ENCODE data around the gene PRKG1.
A peak's percentile ranks its signal among the peaks of the same experiment; 100 is the strongest.

The PRKG1 gene

DNA sequence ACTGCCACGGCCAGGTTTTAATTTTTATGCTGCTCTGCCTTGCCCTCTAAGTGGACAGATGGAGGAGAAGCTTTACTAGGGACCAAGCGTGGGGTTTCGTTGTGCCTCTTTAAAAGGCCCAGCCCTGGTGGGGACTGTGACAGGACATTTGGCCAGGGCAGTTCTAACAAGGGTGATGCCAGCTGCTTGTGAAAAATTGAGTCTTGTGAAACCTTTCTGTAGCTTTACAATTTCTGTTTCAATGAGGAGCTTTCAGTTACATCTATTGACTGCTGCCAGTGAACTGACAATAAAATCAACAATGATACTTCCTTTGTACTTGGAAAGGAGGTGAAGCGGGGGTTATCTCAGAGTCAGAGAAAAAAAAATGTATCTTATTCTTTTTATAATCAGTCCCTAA lies 858.2 kb downstream of the PRKG1 start:
- DNase-seq (ENCODE audit: low read depth) = no peak

DNA sequence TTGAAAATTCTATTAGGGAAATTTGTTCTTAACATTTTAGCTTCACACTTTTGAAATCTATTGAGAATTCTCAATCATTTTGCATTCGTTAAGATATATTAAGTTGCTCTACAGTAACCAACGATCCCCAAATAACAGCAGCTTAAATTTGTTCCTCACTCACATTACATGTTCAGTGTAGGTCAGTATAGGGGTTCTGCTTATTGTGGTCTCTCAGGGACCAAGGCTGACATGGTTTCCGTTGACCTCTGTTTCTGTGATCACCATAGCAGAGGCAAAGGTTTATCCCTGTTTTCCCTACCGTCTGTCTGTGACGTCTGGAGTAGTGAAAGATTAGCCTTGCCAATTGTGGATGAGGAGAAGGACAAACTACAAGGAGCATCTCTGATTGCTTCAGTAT lies 860.1 kb downstream of the PRKG1 start:
- no peak for DNase-seq (ENCODE audit: low read depth)

DNA sequence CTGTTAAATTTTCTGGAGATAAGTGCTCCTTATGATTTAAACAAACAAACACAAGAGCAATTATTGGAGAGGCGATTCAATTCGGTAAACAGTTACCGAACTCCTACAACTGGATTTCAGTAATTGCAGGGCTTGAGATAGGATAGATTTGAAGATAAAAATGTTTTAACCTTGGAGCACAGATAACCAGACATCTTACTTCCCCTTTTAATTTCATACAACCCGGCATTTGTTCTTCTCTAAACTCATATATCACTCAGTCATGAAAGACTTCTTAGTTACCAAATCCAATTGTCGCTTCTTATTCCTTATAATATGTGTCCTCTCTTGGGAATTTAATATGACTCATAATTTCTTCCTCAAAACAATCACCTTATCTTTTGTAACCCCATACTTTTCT lies 861.1 kb downstream of the PRKG1 start:
- DNase-seq (ENCODE audit: low read depth) = no peak

DNA sequence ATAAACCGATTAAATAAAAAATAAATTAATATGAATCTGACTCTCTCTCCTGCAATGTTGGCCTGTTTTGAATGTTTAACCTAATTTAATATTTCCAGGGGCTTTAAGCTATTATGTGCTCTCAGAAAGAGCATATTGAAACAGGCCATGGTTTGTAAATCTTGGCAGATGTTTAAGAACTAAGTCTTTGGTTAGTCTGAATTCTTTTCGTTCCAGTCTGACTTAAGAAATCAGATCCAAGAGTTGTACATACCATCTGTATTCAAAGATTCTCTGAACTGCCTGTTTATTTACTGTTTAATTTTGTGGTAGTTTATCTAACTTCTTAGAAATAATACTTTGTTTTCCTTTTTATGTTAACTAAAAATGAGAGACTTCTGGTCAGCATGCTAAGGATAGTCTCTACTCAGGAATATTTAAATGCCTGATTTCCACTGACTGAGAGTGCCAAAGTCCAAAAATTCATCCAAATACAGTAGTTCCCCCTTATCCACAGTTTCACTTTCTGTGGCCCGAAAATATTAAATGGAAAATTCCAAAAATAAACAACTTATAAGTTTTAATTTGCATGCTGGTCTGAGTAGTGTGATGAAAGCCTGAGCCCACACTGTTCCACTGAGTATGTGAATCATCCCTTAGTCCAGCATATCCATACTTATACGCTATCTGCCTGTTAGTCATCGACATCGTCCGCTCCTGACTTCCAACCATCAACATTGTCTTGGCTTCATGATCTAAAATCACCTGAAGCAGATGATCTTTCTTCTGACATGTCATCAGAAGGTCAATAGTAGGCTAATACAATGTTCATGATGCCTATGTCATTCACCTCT lies 863.2 kb downstream of the PRKG1 start:
- no peak for DNase-seq (ENCODE audit: low read depth)

DNA sequence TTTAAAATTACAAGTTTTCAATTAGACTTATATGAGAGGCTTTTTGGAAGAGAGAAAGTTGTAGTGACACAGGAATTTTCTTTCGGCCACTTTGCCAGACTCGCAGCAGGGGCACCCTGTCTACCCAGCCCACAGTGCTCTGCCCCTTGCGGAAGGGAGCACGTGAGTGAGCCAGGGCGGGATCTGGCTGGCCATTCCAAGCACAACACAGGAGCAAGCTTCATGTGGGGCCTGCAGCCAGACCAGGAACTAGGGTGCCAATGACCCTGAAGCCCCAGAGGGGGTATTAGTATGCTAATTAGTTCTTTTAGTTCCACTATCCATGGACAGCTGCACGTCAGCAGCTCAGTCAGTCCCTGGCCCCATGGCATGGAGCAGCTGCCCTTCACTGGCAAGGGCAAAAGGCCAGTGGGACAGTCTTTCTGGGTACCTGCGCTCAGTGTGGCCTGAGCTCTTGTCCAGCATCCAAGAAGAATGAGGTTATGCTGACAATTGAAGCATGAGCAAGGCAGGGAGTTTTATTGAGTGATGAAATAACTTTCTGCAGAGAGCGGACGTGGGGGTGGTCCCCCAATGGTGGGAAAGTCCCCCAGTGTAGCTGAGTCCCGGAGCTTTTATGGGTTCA lies 876.2 kb downstream of the PRKG1 start:
- no peak for DNase-seq (ENCODE audit: low read depth)

DNA sequence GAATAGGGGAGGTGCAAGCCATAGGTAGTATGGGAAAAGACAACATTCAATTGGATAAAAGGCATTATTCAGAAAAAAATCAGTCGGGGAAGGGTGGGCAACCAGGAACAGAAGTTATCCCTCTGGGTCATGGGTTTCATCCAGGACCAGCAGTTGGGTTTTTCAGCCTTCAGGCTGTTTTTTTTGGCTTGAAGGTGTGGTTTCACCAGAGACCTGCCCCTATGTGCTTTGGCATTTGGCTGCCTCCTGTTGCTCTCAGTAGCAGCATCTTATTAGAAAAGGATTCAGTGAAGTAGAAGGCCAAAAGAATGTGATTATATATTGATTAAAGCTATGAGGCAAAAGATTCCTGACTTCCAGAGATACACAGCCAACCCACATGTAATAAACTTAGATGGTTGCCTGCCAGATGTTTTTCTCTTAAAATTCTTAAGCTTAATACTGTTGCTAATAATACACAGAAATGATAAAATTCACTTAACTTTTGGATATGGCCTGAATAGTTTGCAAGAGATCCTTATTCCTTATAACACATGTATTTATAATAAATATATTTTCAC lies 876.8 kb downstream of the PRKG1 start:
- DNase-seq (ENCODE audit: low read depth) = no peak

DNA sequence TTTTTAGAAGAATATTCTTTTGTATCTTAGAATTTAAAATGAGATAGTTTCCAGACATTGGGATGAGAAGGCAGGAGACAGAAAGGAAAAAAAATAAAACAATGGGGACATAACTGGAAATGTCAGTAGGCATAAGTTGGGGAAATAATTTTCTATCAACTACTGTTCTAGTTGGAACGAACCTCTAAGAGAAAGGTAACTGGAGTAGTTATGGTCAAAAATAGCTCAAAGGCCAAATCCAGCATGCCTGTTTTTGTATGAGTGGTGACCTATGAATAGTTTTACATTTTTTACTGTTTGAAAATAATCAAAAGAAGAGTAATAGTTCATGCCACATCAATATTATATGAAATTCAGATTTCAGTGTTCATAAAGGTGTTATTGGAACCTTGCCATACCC lies 877.3 kb downstream of the PRKG1 start:
- no peak for DNase-seq (ENCODE audit: low read depth)

DNA sequence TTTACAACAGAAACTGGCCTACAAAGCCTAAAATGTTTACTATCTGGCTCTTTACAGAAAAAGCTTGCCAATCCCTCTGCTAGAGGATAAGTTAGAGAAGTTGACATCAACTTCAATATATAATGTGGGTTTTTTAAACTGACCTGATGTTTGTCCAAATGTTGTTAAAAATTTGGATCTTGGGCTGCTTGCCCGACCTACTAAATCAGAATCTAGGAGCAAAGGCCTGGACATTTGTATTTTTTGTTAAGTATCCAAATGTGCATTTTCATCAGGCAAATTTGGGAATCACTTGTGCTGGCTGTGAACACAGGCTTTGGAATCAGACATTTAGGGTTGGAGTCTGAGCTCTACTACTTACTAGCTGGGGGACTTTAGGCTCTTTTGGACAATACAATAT lies 877.8 kb downstream of the PRKG1 start:
- no peak for DNase-seq (ENCODE audit: low read depth)

DNA sequence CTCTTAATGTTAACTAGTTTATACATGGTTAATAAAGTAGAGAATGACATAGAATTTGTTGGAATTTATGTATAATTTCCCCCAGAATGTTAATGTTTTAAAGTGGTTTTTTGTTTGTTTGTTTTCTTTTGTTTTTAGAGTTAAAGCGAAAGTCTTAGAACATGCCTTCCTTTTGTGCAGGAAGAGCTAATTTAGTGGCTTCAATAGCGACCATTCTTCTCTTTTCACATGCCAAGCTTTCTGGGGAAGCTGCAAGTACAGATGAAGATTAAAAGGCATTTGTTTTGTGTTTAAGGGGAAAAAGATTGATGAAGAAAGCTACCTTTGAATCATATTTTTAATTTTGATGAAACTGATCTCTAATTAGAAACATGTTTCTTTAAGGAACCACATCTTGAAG lies 881.4 kb downstream of the PRKG1 start:
- DNase-seq (ENCODE audit: low read depth) = no peak

DNA sequence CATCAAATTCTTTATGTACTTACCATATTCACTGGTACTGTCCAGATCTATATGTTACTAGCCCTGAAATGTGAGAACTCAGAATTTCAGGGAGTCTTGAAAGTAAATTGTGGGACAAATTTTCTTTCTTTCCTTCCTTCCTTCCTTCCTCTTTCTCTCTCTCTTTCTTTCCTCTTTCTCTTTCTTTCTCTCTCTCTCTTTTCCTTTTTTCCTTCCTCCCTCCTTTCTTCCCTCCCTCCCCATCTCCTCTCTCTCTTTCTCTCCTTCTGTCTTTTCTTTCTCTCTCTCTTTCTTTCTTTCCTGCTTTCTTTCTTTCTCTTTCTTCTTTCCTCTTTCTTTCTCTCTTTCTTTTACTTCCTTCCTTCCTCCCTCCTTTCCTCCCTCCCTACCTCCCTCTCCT lies 882.5 kb downstream of the PRKG1 start:
- DNase-seq (ENCODE audit: low read depth) = no peak

DNA sequence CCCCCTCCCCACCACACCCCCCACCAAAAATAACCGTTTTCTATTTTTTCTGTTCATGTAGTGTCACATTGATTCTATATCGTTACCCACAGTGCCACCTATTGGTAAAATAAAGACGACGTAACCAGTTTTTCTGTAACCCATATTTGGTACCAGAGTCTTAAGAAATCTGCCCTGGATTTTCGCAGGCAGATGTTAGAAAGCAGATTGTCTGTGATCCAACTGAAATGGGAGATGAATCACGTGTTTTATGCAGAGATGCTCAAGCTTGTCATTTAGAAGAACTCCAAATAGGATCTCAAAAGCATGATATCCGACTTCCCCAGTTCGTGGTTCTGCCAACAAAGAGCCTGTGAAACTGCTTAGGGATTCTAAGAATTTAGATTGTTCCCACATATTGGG lies 886.2 kb downstream of the PRKG1 start:
- peak; percentile 15 for DNase-seq (ENCODE audit: low read depth)

DNA sequence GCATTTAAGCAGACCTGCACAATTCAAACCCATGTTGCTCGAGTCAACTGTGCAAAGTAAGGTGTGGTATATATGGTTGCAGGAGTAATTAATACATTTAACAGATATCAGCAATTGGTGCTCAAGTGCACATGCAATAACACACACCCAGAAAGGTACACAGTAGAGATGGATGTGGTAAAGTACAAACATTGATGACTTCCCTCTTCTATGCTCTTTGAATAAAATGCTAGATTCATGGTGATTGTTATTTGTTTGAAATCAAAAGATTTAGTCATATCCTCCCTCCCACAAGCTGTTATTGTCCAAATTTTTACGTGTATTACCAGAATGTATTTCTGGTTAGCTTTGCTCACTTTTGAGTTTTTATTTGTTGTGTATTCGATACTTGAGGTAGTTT lies 887.1 kb downstream of the PRKG1 start:
- DNase-seq (ENCODE audit: low read depth) = no peak

DNA sequence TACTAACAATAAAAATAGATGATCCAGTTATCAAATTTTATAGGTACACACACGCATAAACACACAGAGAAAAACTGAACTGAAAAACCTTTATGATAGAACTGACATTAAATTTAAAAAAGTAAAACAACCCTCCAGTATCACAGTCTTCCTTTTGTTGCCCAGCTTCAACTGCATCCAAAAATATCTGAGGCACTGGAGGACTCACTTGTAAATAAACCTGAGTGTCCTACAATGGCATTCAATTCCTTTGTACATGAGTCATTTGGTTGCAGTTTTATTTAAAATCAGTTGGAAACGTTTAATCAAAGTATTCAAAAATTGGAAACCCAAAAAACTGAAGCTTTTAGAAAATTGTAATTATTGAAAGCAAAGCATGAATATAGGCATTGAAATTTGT lies 890.3 kb downstream of the PRKG1 start:
- DNase-seq (ENCODE audit: low read depth) = no peak

DNA sequence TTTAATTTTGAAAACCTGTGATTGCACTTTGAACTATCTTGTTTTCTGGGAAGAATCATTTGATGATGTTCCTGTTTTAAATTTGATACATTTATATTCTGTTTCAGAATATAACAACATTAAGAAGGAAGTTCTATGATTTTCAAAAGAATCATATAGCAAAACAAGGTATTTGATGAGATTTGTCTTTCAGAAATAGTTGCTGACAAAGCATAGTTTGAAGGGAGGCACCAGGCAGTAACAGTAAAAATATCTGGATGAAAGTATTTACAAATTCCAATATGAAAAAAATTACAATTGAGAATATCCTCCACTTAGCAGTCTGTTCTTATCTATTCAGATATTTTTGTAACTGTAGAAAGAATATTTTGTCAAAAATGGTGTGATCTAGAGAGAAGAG lies 891.2 kb downstream of the PRKG1 start:
- no peak for DNase-seq (ENCODE audit: low read depth)

DNA sequence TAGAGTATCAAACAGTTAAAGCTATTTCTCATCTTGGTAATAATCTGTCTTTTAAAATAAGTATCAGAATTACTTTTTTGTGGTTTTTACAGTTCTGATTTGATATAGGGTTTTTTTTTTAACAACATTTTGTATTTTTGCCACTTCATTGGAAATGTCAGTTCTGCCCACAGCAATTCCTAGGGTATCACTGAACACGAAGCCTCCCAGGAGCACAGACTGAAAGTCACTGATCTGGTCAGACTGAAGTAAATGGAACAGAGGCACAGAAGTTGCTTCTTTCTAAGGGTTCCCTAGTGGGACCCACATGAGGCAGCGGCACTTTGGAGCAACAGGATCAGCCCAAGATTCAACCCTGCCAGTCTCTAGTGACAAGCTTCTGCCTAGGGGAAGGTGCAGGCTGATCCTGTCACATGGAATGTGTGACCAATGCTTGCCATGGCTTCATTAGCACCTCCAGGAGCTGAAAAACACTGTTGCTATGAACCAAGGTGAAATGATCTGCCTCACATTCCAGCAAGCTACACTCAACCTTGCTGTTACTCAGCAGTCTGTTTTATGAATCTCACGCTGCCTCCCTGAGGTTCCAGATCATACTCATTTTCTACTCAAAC lies 898.6 kb downstream of the PRKG1 start:
- DNase-seq (ENCODE audit: low read depth) = no peak

DNA sequence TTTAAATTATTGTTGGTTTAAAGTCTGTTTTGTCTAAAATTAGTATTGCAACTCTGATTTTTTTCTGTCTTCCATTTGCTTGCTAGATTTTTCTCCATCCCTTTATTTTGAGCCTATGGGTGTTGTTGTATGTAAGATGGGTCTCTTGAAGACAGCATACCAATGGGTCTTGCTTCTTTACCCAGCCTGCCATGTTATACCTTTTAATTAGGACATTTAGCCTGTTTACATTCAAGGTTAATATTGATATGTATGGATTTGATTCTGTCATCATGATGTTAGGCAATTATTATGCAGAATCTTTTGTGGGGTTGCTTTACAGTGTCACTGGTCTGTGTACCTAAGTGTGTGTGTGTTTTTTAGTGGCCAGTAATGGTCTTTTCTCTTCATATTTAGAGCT lies 906.5 kb downstream of the PRKG1 start:
- DNase-seq (ENCODE audit: low read depth) = no peak

DNA sequence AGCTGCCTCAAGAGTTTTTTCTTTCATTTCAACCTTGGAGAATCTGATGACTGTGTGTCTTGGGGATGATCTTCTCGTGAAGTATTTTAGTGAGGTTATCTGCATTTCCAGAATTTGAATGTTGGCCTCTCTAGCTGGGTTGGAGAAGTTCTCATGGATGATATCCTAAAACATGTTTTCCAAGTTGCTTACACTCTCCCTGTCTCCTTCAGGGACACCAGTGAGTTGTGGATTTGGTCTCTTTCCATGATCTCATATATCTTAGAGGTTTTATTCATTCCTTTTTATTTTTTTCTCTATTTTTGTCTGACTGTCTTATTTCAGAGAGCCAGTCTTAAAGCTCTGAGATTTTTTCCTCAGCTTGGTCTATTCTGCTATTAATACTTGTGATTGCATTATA lies 907.4 kb downstream of the PRKG1 start:
- DNase-seq (ENCODE audit: low read depth) = no peak

DNA sequence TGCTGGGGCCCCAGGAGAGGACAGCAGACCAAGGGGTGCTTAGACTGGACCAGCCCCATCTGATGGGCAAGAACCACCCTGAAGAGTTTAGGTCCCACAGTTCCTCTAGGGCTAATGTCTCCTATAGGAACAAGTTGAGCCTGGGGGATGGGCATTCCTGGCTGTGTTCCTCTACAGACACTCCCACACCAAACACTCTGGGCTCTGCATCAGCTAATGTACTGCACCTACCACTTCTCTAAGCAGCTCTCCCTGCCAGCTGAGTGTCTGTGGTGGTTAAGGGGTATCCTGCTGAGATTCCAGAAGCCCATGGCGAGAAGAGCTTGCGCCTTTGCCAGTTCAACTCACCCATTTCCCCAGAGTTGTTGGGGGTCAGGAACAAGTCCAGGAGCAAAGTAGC lies 909.2 kb downstream of the PRKG1 start:
- no peak for DNase-seq (ENCODE audit: low read depth)

DNA sequence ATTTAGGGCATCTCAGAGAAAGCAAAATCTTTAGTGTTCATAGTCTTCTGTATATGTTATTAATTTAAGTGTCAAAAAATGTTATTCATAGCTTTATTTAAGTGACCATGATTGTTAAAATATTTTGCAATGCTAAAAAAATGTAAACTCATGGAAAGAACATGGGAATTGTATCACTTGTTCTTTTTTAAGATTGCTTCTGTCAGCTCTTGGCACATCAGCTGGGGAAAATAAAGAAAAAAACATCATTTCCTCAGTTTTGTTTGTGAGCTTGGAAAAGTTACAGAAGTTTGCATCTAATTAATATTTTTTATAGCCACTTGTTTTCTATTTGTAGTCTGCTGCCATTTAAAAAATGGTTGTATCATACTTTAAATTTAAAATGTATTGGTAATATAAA lies 911.0 kb downstream of the PRKG1 start:
- DNase-seq (ENCODE audit: low read depth) = no peak

DNA sequence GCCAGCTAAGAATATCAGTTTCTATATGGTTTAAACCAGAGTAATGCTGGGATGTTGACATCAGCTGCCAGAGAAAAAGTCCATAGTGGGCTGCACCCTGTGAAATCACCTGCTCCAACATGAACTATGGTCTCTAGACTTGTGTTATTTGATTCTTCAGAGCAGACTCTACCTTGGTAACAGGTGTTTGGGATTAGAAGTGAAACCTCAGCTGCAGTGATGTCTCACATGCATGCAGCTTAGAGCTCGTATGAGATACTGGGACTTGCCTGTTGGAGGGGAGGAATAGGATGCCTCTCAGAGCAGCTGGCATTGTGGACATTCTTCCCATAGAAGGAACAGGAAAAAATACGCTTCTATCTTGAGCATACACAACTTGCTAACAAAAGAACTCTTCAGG lies 912.2 kb downstream of the PRKG1 start:
- no peak for DNase-seq (ENCODE audit: low read depth)

DNA sequence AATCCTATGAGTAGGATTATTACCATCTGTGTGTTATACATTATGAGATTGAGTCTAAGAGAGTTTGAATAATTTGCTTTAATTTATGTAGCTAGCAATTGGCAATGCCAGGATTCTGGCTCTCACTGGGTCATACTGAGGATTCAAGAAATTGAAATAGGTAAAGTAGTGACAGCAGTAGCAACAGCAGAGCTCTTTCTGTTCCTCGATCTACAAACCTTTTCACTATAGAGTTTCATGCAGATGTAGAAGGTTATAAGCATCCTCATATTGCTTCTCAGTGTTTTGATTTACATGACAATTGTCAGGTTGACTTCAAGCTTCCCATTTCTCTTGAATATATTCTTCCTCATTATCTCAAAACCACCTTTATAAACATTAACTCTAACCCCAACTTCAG lies 919.2 kb downstream of the PRKG1 start:
- no peak for DNase-seq (ENCODE audit: low read depth)

DNA sequence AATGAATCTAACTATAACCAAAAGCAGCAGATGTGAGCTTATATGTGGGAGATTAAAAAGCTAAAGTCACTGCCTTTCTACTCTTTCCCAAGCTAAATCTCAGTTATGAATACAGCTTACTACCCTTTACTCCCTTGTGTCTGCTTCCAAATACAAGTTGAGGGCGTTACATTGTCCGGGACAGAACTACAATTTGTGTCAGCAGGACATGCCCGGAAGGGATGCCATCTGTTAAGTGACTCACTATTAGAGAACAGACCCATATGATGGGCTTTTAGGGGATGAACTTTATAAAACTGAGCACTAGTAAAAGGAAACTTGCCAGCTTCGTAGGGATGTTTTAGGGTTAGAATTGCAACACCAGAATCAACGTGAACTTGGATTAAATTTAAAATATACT lies 924.8 kb downstream of the PRKG1 start:
- no peak for DNase-seq (ENCODE audit: low read depth)

DNA sequence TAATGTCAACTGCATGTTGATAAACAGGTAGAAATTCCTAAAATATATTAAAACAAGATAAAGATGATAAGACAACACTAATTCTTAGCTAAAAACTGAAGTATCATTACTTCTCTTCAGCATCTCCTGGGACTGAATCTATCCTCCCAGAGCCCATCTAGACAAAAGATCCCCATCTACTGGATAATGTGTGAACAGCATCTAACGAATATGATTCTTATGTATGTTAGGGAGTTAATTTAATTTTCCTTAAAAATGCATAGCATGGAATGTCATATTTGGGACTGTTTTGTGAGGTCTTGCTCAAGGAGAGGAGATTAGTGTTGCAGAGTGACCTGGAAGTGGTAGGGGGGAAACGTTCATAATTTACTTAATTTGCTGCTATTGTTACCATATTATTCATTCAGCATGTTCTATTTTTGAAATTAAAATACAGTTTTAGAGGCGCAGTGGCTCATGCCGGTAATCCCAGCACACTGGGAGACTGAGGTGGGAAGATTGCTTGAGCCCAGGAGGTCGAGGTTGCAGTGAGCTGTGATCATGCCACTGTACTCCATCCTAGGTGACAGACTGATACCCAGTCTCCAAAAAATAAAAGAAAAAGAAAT lies 930.2 kb downstream of the PRKG1 start:
- DNase-seq (ENCODE audit: low read depth) = peak; percentile 4

Measured in HS-27A (cell line).